ENCODE measurements around the gene CFAP61.

DNA sequence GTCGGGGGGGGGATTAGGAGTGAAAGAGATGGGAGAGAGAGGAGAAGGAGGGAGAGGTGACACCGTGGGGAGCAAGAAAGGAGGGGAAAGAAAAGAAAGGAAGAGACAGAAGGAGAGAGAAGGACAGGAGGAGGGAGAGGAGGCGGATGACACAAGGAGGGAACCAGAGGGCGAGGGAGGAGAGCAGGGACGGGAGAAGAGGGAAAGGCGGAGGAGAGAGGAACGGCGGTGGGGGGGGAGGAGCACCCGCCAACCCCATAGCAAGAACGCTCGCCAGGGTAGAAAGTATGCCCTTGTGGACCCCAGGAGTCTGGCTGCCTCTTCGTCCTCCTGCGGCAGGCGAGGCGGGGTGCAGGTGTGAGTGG lies 311.1 kb downstream of the CFAP61 start:
- TF ChIP-seq, protein P1, sequence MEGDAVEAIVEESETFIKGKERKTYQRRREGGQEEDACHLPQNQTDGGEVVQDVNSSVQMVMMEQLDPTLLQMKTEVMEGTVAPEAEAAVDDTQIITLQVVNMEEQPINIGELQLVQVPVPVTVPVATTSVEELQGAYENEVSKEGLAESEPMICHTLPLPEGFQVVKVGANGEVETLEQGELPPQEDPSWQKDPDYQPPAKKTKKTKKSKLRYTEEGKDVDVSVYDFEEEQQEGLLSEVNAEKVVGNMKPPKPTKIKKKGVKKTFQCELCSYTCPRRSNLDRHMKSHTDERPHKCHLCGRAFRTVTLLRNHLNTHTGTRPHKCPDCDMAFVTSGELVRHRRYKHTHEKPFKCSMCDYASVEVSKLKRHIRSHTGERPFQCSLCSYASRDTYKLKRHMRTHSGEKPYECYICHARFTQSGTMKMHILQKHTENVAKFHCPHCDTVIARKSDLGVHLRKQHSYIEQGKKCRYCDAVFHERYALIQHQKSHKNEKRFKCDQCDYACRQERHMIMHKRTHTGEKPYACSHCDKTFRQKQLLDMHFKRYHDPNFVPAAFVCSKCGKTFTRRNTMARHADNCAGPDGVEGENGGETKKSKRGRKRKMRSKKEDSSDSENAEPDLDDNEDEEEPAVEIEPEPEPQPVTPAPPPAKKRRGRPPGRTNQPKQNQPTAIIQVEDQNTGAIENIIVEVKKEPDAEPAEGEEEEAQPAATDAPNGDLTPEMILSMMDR (IDR thresholded peaks at IDR 0.05), result no peak
- TF ChIP-seq POLR2A (IDR thresholded peaks at IDR 0.05), result no peak
